ENCODE data around the gene SERPINC1. TPM values are rescaled to one million over a fixed set of nuclear protein-coding genes. Genes with fewer than 3 reads are reported as not detected.

SERPINC1 gene
- total RNA-seq, 2 donors from 2014 or later = not detected

DNA sequence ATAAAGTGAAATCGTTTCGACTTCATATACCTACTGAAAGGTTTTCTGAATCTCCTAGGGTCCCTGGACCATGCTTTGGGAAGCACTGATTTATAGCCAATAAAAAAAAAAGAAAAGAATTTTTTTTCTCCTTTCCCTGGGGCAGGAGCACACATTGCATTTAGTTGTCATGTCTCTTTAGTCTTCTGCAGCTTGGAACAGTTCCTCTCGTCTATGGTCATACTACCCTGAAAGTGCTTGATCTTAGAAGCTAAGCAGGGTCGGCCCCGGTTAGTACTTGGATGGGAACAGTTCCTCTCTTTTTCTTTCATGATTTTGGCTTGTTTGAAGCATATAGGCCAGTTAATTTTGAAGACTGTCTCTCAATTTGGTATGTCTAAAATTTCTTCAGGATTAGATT, 3.7 kb upstream of the SERPINC1 start:
- no peak overlapping the region for H3K4me3 ChIP-seq
- no peak overlapping the region for H3K27ac ChIP-seq
- DNase-seq (ENCODE audit: low spot score) (no peak), ATAC-seq (ENCODE audit: insufficient number of reproducible peaks, low FRiP score, low read depth) (no peak)
- no peak for TF ChIP-seq CTCF (IDR thresholded peaks at IDR 0.05)
- H3K9me3 ChIP-seq = no peaks in the 10 kb centered on the region
- no peaks in the 10 kb centered on the region for H3K36me3 ChIP-seq
- H3K4me1 ChIP-seq (ENCODE audit: control insufficient read depth in 1 of 2, low read depth in 2 of 2) = no peaks in the 10 kb centered on the region
- H3K27me3 ChIP-seq (replicated peaks; ENCODE audit: insufficient read depth) = no peaks in the 10 kb centered on the region

- Histone ChIP-seq H3K4me3 (no peak overlapping the region), H3K9me3 (no peaks in the 10 kb centered on the region), H3K27ac (no peak overlapping the region), H3K36me3 (no peaks in the 10 kb centered on the region), H3K4me1 (ENCODE audit: control insufficient read depth in 1 of 2, low read depth in 2 of 2) (no peaks in the 10 kb centered on the region), H3K27me3 (replicated peaks; ENCODE audit: insufficient read depth) (no peaks in the 10 kb centered on the region)
- no peak for TF ChIP-seq CTCF (IDR thresholded peaks at IDR 0.05)
- ATAC-seq (ENCODE audit: insufficient number of reproducible peaks, low FRiP score, low read depth) = no peak
- no peak for DNase-seq (ENCODE audit: low spot score)
Observed at GRCh38 chr1:173917635-173918493, 737 bp upstream of the SERPINC1 start.

GRCh38 chr1:173916667-173917066, 460 bp downstream of the SERPINC1 start:
- Histone ChIP-seq H3K4me3 (no peak overlapping the region), H3K4me1 (ENCODE audit: control insufficient read depth in 1 of 2, low read depth in 2 of 2) (no peaks in the 10 kb centered on the region), H3K36me3 (no peaks in the 10 kb centered on the region), H3K27me3 (replicated peaks; ENCODE audit: insufficient read depth) (no peaks in the 10 kb centered on the region), H3K9me3 (no peaks in the 10 kb centered on the region), H3K27ac (no peak overlapping the region)
- DNase-seq (ENCODE audit: low spot score) (no peak), ATAC-seq (ENCODE audit: insufficient number of reproducible peaks, low FRiP score, low read depth) (no peak)
- no peak for TF ChIP-seq CTCF (IDR thresholded peaks at IDR 0.05)

DNA sequence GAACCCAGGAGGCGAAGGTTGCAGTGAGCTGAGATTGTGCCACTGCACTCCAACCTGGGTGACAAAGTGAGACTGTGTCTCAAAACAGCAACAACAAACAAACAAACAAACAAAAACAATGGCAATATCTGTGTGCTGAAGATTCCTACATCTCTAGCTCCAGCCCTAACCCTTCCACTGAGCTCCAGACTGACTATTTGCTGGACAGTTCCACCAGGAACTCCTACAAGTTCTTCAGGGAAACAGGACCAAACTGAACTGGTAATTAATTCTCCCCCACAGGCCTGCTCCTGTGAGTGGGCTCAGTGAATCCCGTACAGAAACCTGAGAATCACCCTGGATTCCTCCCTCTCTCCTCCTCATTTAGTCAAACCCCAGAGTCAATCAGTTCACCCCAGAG, 1.5 kb downstream of the SERPINC1 start:
- no peaks in the 10 kb centered on the region for H3K9me3 ChIP-seq

More for the DNA sequence above, 1.5 kb downstream of the SERPINC1 start:
- TF ChIP-seq CTCF (IDR thresholded peaks at IDR 0.05) = no peak
- no peaks in the 10 kb centered on the region for H3K4me1 ChIP-seq (ENCODE audit: control insufficient read depth in 1 of 2, low read depth in 2 of 2)
- H3K4me3 ChIP-seq = no peak overlapping the region
- no peaks in the 10 kb centered on the region for H3K36me3 ChIP-seq
- DNase-seq (ENCODE audit: low spot score) = no peak
- no peaks in the 10 kb centered on the region for H3K27me3 ChIP-seq (replicated peaks; ENCODE audit: insufficient read depth)
- ATAC-seq (ENCODE audit: insufficient number of reproducible peaks, low FRiP score, low read depth) = no peak
- H3K27ac ChIP-seq = no peak overlapping the region
